DOHH2 (cell line): ENCODE data around the gene PRDM11.

Experiments used
- H3F3A ChIP-seq: fragments of 200-600 bp; sonication (generic), shearing (Covaris generic); 2 replicates; pipeline ENCODE4 v1.6.0; 2016; ENCODE audit warnings: antibody characterized with exemption, mild to moderate bottlenecking; ENCODE audit not compliant: control insufficient read depth, insufficient read depth
- H3K27ac ChIP-seq: fragments of 200-600 bp; sonication (generic); 2 replicates; pipeline ENCODE4 v1.5.1; 2014; ENCODE audit warnings: low read depth, mild to moderate bottlenecking, low read length, moderate library complexity
- H3K27me3 ChIP-seq: fragments of 200-600 bp; sonication (generic); 2 replicates; pipeline ENCODE4 v1.6.1; 2014; ENCODE audit warnings: mild to moderate bottlenecking, low read length, mixed read lengths; ENCODE audit not compliant: control insufficient read depth
- H3K36me3 ChIP-seq: fragments of 200-600 bp; sonication (generic); 2 replicates; pipeline ENCODE4 v1.6.1; 2014; ENCODE audit warnings: mild to moderate bottlenecking, low read length, moderate library complexity, mixed read lengths; ENCODE audit not compliant: control insufficient read depth
- H3K4me1 ChIP-seq: fragments of 200-600 bp; sonication (generic); 2 replicates; pipeline ENCODE4 v1.6.1; 2014; ENCODE audit warnings: mild to moderate bottlenecking, low read length, mixed read lengths; ENCODE audit not compliant: control insufficient read depth
- H3K4me2 ChIP-seq: fragments of 200-600 bp; sonication (generic); 2 replicates; pipeline ENCODE4 v1.6.0; 2014; ENCODE audit warnings: mild to moderate bottlenecking, low read length, moderate library complexity
- H3K4me3 ChIP-seq: fragments of 200-600 bp; sonication (generic); 2 replicates; pipeline ENCODE4 v1.5.1; 2014; ENCODE audit warnings: mild to moderate bottlenecking, low read length, mixed read lengths
- H3K79me2 ChIP-seq: fragments of 200-600 bp; sonication (generic); 2 replicates; pipeline ENCODE4 v1.6.1; 2014; ENCODE audit warnings: mild to moderate bottlenecking, low read length, mixed read lengths; ENCODE audit not compliant: control insufficient read depth
- H3K9me2 ChIP-seq: fragments of 200-600 bp; sonication (generic); replicated peaks from 2 replicates; pipeline ENCODE4 v1.6.1; 2014; ENCODE audit warnings: mild to moderate bottlenecking, low read length, mixed read lengths; ENCODE audit not compliant: control insufficient read depth
- H3K9me3 ChIP-seq: fragments of 200-600 bp; sonication (generic); 2 replicates; pipeline ENCODE4 v1.6.1; 2014; ENCODE audit warnings: antibody characterized with exemption, low read length, mixed read lengths; ENCODE audit not compliant: control insufficient read depth, insufficient read depth
- H4K20me1 ChIP-seq: fragments of 200-600 bp; sonication (generic); 2 replicates; pipeline ENCODE4 v1.6.0; 2014; ENCODE audit warnings: low read depth, mild to moderate bottlenecking, antibody characterized with exemption, low read length, moderate library complexity; ENCODE audit not compliant: control insufficient read depth, insufficient read depth
- CTCF ChIP-seq: fragments of 200-600 bp; sonication (generic); IDR thresholded peaks from one replicate; pipeline ENCODE4 v1.5.1; 2014; ENCODE audit warnings: antibody characterized with exemption, mild to moderate bottlenecking, low read depth, low read length; ENCODE audit not compliant: poor library complexity, severe bottlenecking
- EZH2phosphoT487 ChIP-seq: fragments of 200-600 bp; sonication (generic); IDR thresholded peaks from 2 replicates; pipeline ENCODE4 v1.6.1; 2017; ENCODE audit warnings: borderline replicate concordance, mild to moderate bottlenecking, antibody characterized with exemption, low read length, moderate library complexity, mixed read lengths

Gene PRDM11

GRCh38 chr11:45274206-45274605 is 127.8 kb downstream of the PRDM11 start:
- H3K27ac ChIP-seq = no peak overlapping the region
- H3K4me1 ChIP-seq = no peaks in the 10 kb centered on the region
- no peaks in the 10 kb centered on the region for H3K36me3 ChIP-seq
- H3K4me3 ChIP-seq = no peak overlapping the region
- TF ChIP-seq EZH2phosphoT487 (no peak), CTCF (no peak)
- no peaks in the 10 kb centered on the region for H3K9me3 ChIP-seq
- H3K79me2 ChIP-seq = no peaks in the 10 kb centered on the region
- no peak overlapping the region for H3K4me2 ChIP-seq
- no peaks in the 10 kb centered on the region for H3F3A ChIP-seq
- peaks cover 29% of the 10 kb centered on the region for H3K27me3 ChIP-seq
- H3K9me2 ChIP-seq = no peaks in the 10 kb centered on the region
- H4K20me1 ChIP-seq = no peaks in the 10 kb centered on the region

GRCh38 chr11:45275828-45276227 is 129.4 kb downstream of the PRDM11 start:
- Histone ChIP-seq H3K36me3 (no peaks in the 10 kb centered on the region), H3F3A (no peaks in the 10 kb centered on the region), H3K4me1 (no peaks in the 10 kb centered on the region), H3K9me2 (no peaks in the 10 kb centered on the region), H3K79me2 (no peaks in the 10 kb centered on the region), H4K20me1 (no peaks in the 10 kb centered on the region), H3K4me3 (no peak overlapping the region), H3K27ac (no peak overlapping the region), H3K9me3 (no peaks in the 10 kb centered on the region), H3K27me3 (peaks cover 21% of the 10 kb centered on the region; the same call in 1 of the 2 replicates), H3K4me2 (no peak overlapping the region)
- TF ChIP-seq CTCF (no peak), EZH2phosphoT487 (no peak)

GRCh38 chr11:45278714-45279113 is 132.3 kb downstream of the PRDM11 start:
- TF ChIP-seq EZH2phosphoT487 = no peak
- no peak for TF ChIP-seq CTCF
- Histone ChIP-seq H4K20me1 (no peaks in the 10 kb centered on the region), H3K27ac (no peak overlapping the region), H3K4me3 (no peak overlapping the region), H3K4me2 (no peak overlapping the region), H3K79me2 (no peaks in the 10 kb centered on the region), H3K27me3 (peaks cover 19% of the 10 kb centered on the region), H3K9me3 (no peaks in the 10 kb centered on the region), H3K36me3 (no peaks in the 10 kb centered on the region), H3K4me1 (no peaks in the 10 kb centered on the region), H3F3A (no peaks in the 10 kb centered on the region), H3K9me2 (no peaks in the 10 kb centered on the region)

- Histone ChIP-seq H3K4me2 (no peak overlapping the region), H3K27ac (no peak overlapping the region), H3F3A (no peaks in the 10 kb centered on the region), H3K36me3 (no peaks in the 10 kb centered on the region), H3K9me3 (no peaks in the 10 kb centered on the region), H3K4me3 (no peak overlapping the region), H4K20me1 (no peaks in the 10 kb centered on the region), H3K4me1 (no peaks in the 10 kb centered on the region), H3K9me2 (no peaks in the 10 kb centered on the region), H3K27me3 (peaks cover 13% of the 10 kb centered on the region), H3K79me2 (no peaks in the 10 kb centered on the region)
- TF ChIP-seq CTCF (no peak), EZH2phosphoT487 (no peak)
These were observed 133.2 kb downstream of the PRDM11 start for GRCh38 chr11:45279645-45280044.
